Breast epithelium (tissue), 4 donors: ENCODE measurements around the gene TM9SF2. TPM values are rescaled to one million over a fixed set of nuclear protein-coding genes. Genes with fewer than 3 reads are reported as not detected.

ENCODE experiments used
- DNase-seq, 2 donors: peaks; one replicate each; pipeline ENCODE4 v3.0.0-alpha.2; 2019; ENCODE audit warnings: low spot score in 2 of 2
- H3K27ac ChIP-seq, 2 donors: fragments of 200-600 bp; sonication (generic) in 1 of 2; one replicate each; pipeline ENCODE4 v1.5.1; 2016 to 2019; ENCODE audit warnings: mild to moderate bottlenecking in 1 of 2
- H3K27me3 ChIP-seq, 2 donors: fragments of 200-600 bp; sonication (generic) in 1 of 2; one replicate each; pipeline versions ENCODE4 v1.5.1 to v1.6.0; 2017 to 2019; ENCODE audit warnings: control low read depth in 1 of 2, mild to moderate bottlenecking in 1 of 2
- H3K36me3 ChIP-seq: fragments of 200-600 bp; one replicate; pipeline ENCODE4 v1.5.1; 2019
- H3K4me1 ChIP-seq, 2 donors: fragments of 200-600 bp; sonication (generic); one replicate each; pipeline ENCODE4 v1.5.1; 2016 to 2019; ENCODE audit warnings: control low read depth in 1 of 2
- H3K4me3 ChIP-seq, 3 donors: fragments of 200-600 bp; sonication (generic); 1 replicate in 2 of 3; 2 replicates in 1 of 3; pipeline ENCODE4 v1.5.1; 2016 to 2019; ENCODE audit warnings: mild to moderate bottlenecking in 3 of 3, moderate library complexity in 2 of 3
- H3K9me3 ChIP-seq, 2 donors: fragments of 200-600 bp; sonication (generic) in 1 of 2; one replicate each; pipeline ENCODE4 v1.5.1; 2016 to 2019; ENCODE audit warnings: control low read depth in 1 of 2
- POLR2A ChIP-seq: fragments of 450-650 bp; IDR thresholded peaks from one replicate; pipeline ENCODE4 v1.6.1; 2016; ENCODE audit warnings: antibody characterized with exemption, mild to moderate bottlenecking, moderate library complexity
- POLR2AphosphoS5 ChIP-seq, 3 donors: sonication (generic); formaldehyde crosslinking; IDR thresholded peaks; one replicate each; pipeline ENCODE4 v1.6.1; 2017; ENCODE audit warnings: antibody characterized with exemption in 3 of 3
- intact Hi-C: fragments of 100-400 bp; cut with DNase I; formaldehyde crosslinking; loops from one replicate; pipeline ENCODE4 v1.15.1; 2023; ENCODE audit warnings: low total_unique reads
- total RNA-seq, 3 donors: library from RNA; depleted of rRNA; stranded (reverse); fragments of >200 nt; gene quantifications; one replicate each; pipeline ENCODE4 v1.1.0, GENCODE V29; 2016
- TF ChIP-seq, protein P1 (sequence below), 3 donors: fragments of 450-650 bp; IDR thresholded peaks; one replicate each; pipeline ENCODE4 v1.5.1; 2016 to 2017; ENCODE audit warnings: antibody characterized with exemption in 3 of 3, mild to moderate bottlenecking in 3 of 3, moderate library complexity in 3 of 3

Gene TM9SF2
- total RNA-seq, 3 donors from 2014 or later = 95.1 to 155 (median 107) TPM

DNA sequence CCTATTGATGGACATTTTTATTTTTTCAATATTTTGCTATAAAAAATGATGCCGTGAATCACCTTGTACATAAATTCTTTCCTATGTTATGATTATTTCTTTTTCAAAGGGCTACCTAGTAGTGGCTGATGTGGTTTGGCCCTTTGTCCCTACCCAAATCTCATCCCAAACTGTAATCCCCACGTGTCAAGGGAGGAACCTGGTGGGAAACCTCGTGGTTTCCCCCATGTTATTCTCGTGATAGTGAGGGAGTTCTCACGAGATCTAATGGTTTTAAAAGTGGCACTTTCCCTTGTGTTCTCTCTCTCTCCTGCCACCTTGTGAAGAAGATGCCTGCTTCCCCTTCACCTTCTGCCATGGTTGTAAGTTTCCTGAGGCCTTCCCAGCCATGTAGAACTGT, 94.9 kb downstream of the TM9SF2 start:
- Histone ChIP-seq H3K9me3 (no peaks in the 10 kb centered on the region), H3K27ac (no peak overlapping the region), H3K36me3 (no peaks in the 10 kb centered on the region), H3K4me3 (no peak overlapping the region), H3K27me3 (no peaks in the 10 kb centered on the region), H3K4me1 (no peaks in the 10 kb centered on the region)
- no peak for DNase-seq
- intact Hi-C loops = no loop called here
- TF ChIP-seq, protein P1, sequence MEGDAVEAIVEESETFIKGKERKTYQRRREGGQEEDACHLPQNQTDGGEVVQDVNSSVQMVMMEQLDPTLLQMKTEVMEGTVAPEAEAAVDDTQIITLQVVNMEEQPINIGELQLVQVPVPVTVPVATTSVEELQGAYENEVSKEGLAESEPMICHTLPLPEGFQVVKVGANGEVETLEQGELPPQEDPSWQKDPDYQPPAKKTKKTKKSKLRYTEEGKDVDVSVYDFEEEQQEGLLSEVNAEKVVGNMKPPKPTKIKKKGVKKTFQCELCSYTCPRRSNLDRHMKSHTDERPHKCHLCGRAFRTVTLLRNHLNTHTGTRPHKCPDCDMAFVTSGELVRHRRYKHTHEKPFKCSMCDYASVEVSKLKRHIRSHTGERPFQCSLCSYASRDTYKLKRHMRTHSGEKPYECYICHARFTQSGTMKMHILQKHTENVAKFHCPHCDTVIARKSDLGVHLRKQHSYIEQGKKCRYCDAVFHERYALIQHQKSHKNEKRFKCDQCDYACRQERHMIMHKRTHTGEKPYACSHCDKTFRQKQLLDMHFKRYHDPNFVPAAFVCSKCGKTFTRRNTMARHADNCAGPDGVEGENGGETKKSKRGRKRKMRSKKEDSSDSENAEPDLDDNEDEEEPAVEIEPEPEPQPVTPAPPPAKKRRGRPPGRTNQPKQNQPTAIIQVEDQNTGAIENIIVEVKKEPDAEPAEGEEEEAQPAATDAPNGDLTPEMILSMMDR (IDR thresholded peaks at IDR 0.05) = no peak
- TF ChIP-seq POLR2AphosphoS5 (IDR thresholded peaks at IDR 0.05) (no peak), POLR2A (no peak)

DNA sequence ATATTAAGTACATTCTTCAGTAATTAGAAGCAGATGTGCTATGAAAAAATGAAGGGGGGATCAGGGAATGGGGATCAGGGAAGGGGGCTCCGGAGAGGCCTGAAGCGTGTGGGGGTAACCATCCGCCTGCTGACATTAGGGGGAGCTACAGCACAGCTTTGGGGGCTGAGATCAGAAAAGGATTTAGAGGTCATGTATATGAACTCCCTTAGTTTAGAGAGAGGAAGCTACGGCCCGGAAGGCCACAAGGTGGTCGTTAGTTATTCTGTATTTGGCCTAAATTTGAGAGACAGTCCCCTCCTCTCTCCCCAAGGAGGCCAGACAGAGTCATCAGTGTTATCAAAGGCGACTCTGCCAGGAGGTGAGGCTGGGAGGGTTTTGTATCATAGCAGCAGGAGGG, 99.0 kb downstream of the TM9SF2 start:
- Histone ChIP-seq H3K4me3 (no peak overlapping the region), H3K4me1 (no peaks in the 10 kb centered on the region), H3K36me3 (no peaks in the 10 kb centered on the region), H3K27ac (no peak overlapping the region), H3K9me3 (no peaks in the 10 kb centered on the region), H3K27me3 (no peaks in the 10 kb centered on the region)
- TF ChIP-seq, protein P1 (IDR thresholded peaks at IDR 0.05) = no peak
- no peak for TF ChIP-seq POLR2AphosphoS5 (IDR thresholded peaks at IDR 0.05)
- no peak for DNase-seq
- intact Hi-C loops = no loop called here

DNA sequence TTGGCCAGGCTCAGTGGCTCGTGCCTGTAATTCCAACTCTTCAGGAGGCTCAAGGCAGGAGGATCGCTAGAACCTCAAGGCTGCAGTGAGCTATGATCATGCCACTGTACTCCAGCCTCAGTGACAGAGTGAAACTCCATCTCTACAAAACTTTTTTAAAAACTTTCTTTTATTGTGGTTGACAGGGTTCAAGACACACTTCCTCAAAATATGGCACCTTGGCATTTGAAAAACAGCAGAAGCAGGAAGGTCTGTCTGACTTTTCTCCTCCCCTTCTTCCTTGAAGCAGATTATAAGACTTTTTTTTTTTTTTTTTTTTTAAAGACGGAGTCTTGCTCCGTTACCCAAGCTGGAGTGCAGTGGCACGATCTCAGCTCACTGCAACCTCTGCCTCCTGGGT, 100.3 kb downstream of the TM9SF2 start:
- H3K4me3 ChIP-seq = no peak overlapping the region
- no peak for DNase-seq
- H3K36me3 ChIP-seq = no peaks in the 10 kb centered on the region
- no peaks in the 10 kb centered on the region for H3K9me3 ChIP-seq
- intact Hi-C loops = no loop called here
- peaks cover 0 to 4% of the 10 kb centered on the region in 2 donors for H3K4me1 ChIP-seq
- TF ChIP-seq POLR2A (no peak), POLR2AphosphoS5 (IDR thresholded peaks at IDR 0.05) (no peak)
- TF ChIP-seq, protein P1 (IDR thresholded peaks at IDR 0.05) = no peak
- H3K27me3 ChIP-seq = no peaks in the 10 kb centered on the region
- H3K27ac ChIP-seq = no peak overlapping the region

DNA sequence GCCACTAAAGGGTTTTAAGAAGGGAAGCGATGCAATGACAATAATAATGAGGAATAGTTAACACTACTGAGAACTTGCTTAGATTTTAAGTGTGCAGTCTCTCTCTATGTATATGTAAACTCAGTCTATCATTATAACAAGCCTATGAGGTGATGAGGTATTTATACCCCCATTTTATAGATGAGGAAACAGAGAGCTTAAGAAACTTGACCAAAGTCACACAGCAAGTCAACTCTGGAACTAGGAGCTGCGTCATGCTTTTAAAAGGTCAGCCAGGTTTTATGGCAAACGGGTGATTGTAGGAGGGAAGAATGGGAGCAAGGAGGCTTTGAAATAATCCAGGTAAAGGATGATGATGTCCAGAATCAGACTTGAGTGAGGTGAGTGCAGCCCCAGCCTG, 103.4 kb downstream of the TM9SF2 start:
- DNase-seq = no peak
- H3K4me3 ChIP-seq = no peak overlapping the region
- peaks cover 0 to 4% of the 10 kb centered on the region in 2 donors for H3K4me1 ChIP-seq
- TF ChIP-seq POLR2AphosphoS5 (IDR thresholded peaks at IDR 0.05) (no peak), POLR2A (no peak)
- TF ChIP-seq, protein P1 (IDR thresholded peaks at IDR 0.05) = no peak
- intact Hi-C loops = no loop called here
- no peaks in the 10 kb centered on the region for H3K36me3 ChIP-seq
- no peaks in the 10 kb centered on the region for H3K27me3 ChIP-seq
- peaks cover 0 to 3% of the 10 kb centered on the region in 2 donors for H3K9me3 ChIP-seq
- H3K27ac ChIP-seq = no peak overlapping the region

DNA sequence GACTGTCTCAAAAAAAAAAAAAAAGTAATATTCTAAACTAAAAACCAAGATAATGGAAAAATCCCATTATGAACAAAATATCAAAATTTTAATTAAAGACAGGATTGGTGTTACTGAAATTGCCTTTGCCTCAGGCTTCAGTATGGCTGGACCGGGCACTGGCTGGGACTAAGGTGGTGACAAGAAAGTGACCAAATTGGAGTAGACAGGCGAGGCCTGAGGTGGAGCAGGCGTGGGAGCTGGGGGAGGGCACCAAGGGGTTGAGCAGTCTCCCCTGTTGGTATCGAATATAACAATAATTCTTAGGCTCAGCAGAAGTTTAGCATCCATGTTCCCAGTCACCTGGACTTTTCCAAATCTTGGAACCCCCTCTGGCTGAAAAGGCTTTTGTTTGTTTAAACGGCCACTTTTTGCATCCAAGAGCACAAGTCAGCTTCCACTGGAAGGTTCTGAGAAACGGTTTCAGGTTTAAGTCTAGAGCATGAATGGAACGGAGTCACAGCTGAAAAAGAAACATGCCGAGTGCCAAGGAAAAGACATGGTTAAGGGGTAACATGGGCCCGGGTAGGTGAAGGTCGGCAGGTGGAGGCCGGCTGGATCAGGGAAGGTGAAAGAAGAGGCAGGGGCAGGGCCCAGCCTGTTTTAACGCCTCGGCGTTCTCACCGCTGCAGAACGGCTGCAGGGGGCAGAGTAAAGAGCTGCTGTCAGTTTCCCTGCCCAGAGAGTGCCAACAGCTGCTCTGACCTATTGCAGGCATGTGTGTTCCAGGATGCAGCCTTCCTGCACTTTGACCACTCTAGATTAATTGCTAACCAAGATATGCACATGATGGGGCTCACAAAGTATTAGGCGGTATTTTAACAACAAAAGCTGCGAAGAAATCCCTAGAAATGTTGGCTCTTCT, 104.4 kb downstream of the TM9SF2 start:
- DNase-seq = no peak
- Histone ChIP-seq H3K27ac (peak overlapping the region; percentile 88), H3K4me3 (peak overlapping the region; percentile 61 to 89 (median 73)), H3K36me3 (no peaks in the 10 kb centered on the region), H3K27me3 (no peaks in the 10 kb centered on the region), H3K4me1 (peaks cover 0 to 4% of the 10 kb centered on the region in 2 donors), H3K9me3 (peaks cover 0 to 3% of the 10 kb centered on the region in 2 donors)
- intact Hi-C loops = no loop called here
- TF ChIP-seq, protein P1 (IDR thresholded peaks at IDR 0.05) = no peak
- TF ChIP-seq POLR2AphosphoS5 (IDR thresholded peaks at IDR 0.05) = no peak
- no peak for TF ChIP-seq POLR2A
